Neural cell (in vitro differentiated cells): ENCODE measurements around the gene DBNDD1.

Experiments used
- CTCF ChIP-seq: fragments of 450-650 bp; IDR thresholded peaks from 2 replicates; pipeline ENCODE4 v1.5.1; 2014; ENCODE audit warnings: antibody characterized with exemption, mild to moderate bottlenecking, moderate library complexity; ENCODE audit not compliant: poor library complexity, severe bottlenecking
- EZH2 ChIP-seq: fragments of 200-600, 300-800 bp; shearing (Covaris generic), sonication (generic); IDR thresholded peaks from 2 replicates; pipeline ENCODE4 v1.6.1; 2014; ENCODE audit warnings: antibody characterized with exemption, low read length, borderline replicate concordance, mild to moderate bottlenecking; ENCODE audit not compliant: insufficient read depth, poor library complexity, severe bottlenecking
- MXI1 ChIP-seq: fragments of 450-650 bp; conservative IDR thresholded peaks from 2 replicates; pipeline ENCODE4 v1.6.1; 2014; ENCODE audit warnings: antibody characterized with exemption, mild to moderate bottlenecking; ENCODE audit not compliant: poor library complexity, severe bottlenecking
- POLR2AphosphoS5 ChIP-seq: IDR thresholded peaks from 2 replicates; pipeline ENCODE4 v1.6.1; 2012
- RAD21 ChIP-seq: fragments of 450-650 bp; conservative IDR thresholded peaks from 2 replicates; pipeline ENCODE4 v1.6.1; 2014; ENCODE audit warnings: antibody characterized with exemption, mild to moderate bottlenecking, moderate library complexity
- SMC3 ChIP-seq: fragments of 450-650 bp; conservative IDR thresholded peaks from 2 replicates; pipeline ENCODE4 v1.6.1; 2014; ENCODE audit warnings: antibody characterized with exemption, mild to moderate bottlenecking, moderate library complexity; ENCODE audit not compliant: poor library complexity
- TAF1 ChIP-seq: IDR thresholded peaks from 2 replicates; pipeline ENCODE4 v1.6.1; 2012; ENCODE audit warnings: low read depth
- TF ChIP-seq, protein P1 (sequence below): IDR thresholded peaks from 2 replicates; pipeline ENCODE4 v1.6.1; 2012; ENCODE audit warnings: borderline replicate concordance

GRCh38 chr16:90046122-90046970, 27.1 kb upstream of the DBNDD1 start:
- no peak for TF ChIP-seq CTCF
- no peak for TF ChIP-seq EZH2
- TF ChIP-seq POLR2AphosphoS5, result no peak
- no peak for TF ChIP-seq TAF1
- TF ChIP-seq, protein P1, sequence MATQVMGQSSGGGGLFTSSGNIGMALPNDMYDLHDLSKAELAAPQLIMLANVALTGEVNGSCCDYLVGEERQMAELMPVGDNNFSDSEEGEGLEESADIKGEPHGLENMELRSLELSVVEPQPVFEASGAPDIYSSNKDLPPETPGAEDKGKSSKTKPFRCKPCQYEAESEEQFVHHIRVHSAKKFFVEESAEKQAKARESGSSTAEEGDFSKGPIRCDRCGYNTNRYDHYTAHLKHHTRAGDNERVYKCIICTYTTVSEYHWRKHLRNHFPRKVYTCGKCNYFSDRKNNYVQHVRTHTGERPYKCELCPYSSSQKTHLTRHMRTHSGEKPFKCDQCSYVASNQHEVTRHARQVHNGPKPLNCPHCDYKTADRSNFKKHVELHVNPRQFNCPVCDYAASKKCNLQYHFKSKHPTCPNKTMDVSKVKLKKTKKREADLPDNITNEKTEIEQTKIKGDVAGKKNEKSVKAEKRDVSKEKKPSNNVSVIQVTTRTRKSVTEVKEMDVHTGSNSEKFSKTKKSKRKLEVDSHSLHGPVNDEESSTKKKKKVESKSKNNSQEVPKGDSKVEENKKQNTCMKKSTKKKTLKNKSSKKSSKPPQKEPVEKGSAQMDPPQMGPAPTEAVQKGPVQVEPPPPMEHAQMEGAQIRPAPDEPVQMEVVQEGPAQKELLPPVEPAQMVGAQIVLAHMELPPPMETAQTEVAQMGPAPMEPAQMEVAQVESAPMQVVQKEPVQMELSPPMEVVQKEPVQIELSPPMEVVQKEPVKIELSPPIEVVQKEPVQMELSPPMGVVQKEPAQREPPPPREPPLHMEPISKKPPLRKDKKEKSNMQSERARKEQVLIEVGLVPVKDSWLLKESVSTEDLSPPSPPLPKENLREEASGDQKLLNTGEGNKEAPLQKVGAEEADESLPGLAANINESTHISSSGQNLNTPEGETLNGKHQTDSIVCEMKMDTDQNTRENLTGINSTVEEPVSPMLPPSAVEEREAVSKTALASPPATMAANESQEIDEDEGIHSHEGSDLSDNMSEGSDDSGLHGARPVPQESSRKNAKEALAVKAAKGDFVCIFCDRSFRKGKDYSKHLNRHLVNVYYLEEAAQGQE, result no peak
- no peak for TF ChIP-seq MXI1
- no peak for TF ChIP-seq RAD21
- TF ChIP-seq SMC3, result no peak
